ENCODE measurements around the gene IL1RL2.

The IL1RL2 gene

DNA sequence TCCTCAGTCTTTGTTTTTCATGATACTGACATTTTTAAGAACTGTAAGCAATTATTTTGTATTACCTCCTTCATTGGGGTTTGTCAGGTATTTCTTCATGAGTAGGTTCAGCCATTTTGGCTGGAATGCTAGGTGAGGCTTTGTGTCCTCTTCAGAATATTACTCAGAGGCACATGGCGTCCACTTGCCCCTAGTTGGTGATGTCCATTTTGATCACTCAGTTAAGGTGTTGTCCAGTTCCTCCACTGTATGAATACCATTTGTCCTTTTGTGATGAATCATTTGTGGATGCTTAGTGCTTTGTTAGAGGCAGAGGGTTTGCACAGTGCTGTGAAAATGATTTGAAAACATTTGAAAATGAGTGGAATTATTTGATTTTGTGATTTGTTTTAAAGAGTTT, 4.7 kb downstream of the IL1RL2 start:
- H3K27me3 Mint-ChIP-seq (ENCODE audit: low read depth) = peaks cover 15% of the 10 kb centered on the region
- peaks cover 5% of the 10 kb centered on the region for H3K4me1 Mint-ChIP-seq
- TF ChIP-seq, protein P1, sequence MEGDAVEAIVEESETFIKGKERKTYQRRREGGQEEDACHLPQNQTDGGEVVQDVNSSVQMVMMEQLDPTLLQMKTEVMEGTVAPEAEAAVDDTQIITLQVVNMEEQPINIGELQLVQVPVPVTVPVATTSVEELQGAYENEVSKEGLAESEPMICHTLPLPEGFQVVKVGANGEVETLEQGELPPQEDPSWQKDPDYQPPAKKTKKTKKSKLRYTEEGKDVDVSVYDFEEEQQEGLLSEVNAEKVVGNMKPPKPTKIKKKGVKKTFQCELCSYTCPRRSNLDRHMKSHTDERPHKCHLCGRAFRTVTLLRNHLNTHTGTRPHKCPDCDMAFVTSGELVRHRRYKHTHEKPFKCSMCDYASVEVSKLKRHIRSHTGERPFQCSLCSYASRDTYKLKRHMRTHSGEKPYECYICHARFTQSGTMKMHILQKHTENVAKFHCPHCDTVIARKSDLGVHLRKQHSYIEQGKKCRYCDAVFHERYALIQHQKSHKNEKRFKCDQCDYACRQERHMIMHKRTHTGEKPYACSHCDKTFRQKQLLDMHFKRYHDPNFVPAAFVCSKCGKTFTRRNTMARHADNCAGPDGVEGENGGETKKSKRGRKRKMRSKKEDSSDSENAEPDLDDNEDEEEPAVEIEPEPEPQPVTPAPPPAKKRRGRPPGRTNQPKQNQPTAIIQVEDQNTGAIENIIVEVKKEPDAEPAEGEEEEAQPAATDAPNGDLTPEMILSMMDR (IDR thresholded peaks at IDR 0.05; ENCODE audit: unreplicated experiment in 3 of 3) = no peak
- H3K27ac Mint-ChIP-seq = no peak overlapping the region
- no peaks in the 10 kb centered on the region for H3K36me3 Mint-ChIP-seq (ENCODE audit: low read depth)
- H3K9me3 Mint-ChIP-seq = peaks cover 4% of the 10 kb centered on the region
- H3K4me3 Mint-ChIP-seq = no peak overlapping the region

DNA sequence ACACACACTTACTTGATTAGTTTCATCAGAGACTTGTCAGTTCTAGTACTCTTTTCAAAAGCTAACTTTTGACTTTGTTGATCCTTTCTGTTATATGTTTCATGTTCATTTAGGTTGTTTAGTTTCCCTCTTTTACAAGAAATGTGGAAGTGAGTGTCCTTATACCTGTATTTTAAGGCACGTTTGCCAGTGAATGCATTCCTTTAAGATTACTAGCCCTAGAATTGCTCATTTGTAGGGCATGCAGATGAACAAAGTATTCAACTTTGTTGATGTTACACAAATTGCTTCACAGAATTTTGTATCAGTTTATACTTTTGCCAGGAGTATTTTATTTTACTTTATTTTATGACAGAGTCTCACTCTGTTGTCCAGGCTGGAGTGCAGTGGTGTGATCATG, 6.3 kb downstream of the IL1RL2 start:
- H3K27ac Mint-ChIP-seq = no peak overlapping the region
- TF ChIP-seq, protein P1 (IDR thresholded peaks at IDR 0.05; ENCODE audit: unreplicated experiment in 3 of 3) = no peak
- peaks cover 5% of the 10 kb centered on the region for H3K4me1 Mint-ChIP-seq
- no peaks in the 10 kb centered on the region for H3K36me3 Mint-ChIP-seq (ENCODE audit: low read depth)
- H3K27me3 Mint-ChIP-seq (ENCODE audit: low read depth) = peaks cover 6% of the 10 kb centered on the region
- H3K9me3 Mint-ChIP-seq = no peaks in the 10 kb centered on the region
- H3K4me3 Mint-ChIP-seq = no peak overlapping the region

DNA sequence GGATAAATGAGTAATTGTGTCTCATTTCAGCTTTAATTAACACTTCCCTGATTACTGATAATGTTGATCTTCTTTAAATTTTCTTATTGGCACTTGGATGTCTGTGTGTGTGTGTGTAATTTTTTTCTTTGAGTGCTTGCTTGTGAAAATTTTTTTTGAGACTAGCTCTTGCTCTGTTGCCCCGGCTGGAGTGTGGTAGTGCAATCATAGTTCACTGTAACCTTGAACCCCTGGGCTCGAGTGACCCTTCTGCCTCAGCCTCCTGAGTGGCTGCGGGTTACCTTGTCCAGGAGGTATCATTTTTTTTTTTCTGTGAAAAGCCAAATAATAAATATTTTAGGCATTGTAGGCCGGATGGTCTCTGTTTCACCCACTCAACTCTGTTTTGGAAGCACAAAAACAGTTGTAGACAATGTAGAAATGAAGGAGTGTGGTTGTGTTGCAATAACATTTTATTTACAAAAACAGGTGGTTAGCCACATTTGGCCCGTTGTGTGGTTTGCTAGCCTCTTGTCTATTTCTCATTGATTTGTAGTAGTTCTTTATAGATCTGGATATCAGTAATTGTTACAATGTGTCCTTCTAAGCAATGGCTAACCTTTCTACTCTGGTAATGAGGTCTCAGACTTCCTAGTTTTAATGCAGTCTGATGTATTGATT, 7.9 kb downstream of the IL1RL2 start:
- H3K36me3 Mint-ChIP-seq (ENCODE audit: low read depth) = no peaks in the 10 kb centered on the region
- H3K9me3 Mint-ChIP-seq = no peaks in the 10 kb centered on the region
- H3K4me1 Mint-ChIP-seq = peaks cover 5% of the 10 kb centered on the region
- no peak overlapping the region for H3K27ac Mint-ChIP-seq
- TF ChIP-seq, protein P1 (IDR thresholded peaks at IDR 0.05; ENCODE audit: unreplicated experiment in 3 of 3) = no peak
- H3K27me3 Mint-ChIP-seq (ENCODE audit: low read depth) = no peaks in the 10 kb centered on the region
- no peak overlapping the region for H3K4me3 Mint-ChIP-seq

DNA sequence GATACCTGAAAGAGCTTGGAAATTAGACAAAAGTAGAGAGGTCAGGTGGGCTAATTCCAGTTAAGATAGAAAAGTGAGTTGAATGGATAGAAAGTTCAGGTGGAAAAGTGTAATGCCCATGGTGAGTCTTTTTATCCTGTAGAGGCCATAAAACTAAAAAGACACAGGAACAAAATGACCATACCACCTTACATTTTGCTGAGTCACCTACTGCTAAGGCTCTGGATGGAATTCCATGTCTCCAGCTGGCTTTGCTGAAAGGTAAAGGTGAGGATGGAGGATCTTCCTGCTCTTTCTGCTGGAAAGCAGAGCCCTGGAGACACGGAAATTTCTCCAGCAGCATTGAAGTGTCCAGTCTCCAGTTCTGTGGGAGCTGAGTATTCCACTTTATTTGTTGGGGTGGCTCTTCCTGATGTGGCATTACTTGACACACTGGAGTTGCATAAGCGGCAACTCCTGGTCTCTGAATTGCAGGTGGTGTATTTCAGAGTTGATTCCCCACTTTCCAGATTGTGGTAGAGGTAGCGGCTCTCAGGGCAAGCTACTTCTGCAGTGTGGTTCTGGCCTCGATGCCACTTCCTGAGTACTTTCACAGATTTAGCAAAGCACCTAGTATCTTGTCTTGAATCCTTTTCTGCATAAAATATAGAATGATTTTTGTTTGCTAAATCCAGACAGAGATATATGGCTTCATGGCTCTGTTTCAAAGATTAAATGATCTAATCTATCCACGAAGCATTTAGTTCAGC, 10.7 kb downstream of the IL1RL2 start:
- TF ChIP-seq, protein P1 (IDR thresholded peaks at IDR 0.05; ENCODE audit: unreplicated experiment in 3 of 3) = no peak
- H3K27ac Mint-ChIP-seq = no peak overlapping the region
- no peaks in the 10 kb centered on the region for H3K27me3 Mint-ChIP-seq (ENCODE audit: low read depth)
- no peaks in the 10 kb centered on the region for H3K36me3 Mint-ChIP-seq (ENCODE audit: low read depth)
- no peak overlapping the region for H3K4me3 Mint-ChIP-seq
- H3K9me3 Mint-ChIP-seq = no peaks in the 10 kb centered on the region
- no peaks in the 10 kb centered on the region for H3K4me1 Mint-ChIP-seq

DNA sequence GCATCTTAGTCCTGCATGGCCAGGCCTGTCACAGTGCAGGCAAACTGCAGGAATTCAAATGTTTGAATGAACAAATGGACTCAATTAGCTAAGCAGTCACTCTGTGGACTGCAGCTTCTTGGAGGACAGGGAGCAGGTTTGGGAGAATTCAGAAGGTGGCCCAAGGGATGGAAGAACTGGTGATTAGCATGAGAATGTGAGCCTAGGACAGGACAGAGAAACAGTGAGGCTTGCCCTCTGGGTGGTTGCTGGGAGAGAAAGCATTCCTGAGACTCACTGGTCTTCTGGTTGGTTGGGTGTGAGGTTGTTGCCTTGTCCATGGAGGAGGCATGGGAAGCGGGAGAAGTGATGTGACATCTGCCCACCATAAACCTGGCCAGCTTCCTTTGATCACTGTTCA, 13.7 kb downstream of the IL1RL2 start:
- Mint-ChIP-seq H3K36me3 (ENCODE audit: low read depth) (no peaks in the 10 kb centered on the region), H3K9me3 (peaks cover 19% of the 10 kb centered on the region), H3K27me3 (ENCODE audit: low read depth) (no peaks in the 10 kb centered on the region), H3K4me3 (no peak overlapping the region), H3K4me1 (no peaks in the 10 kb centered on the region), H3K27ac (no peak overlapping the region)
- TF ChIP-seq, protein P1 (IDR thresholded peaks at IDR 0.05; ENCODE audit: unreplicated experiment in 3 of 3) = no peak

DNA sequence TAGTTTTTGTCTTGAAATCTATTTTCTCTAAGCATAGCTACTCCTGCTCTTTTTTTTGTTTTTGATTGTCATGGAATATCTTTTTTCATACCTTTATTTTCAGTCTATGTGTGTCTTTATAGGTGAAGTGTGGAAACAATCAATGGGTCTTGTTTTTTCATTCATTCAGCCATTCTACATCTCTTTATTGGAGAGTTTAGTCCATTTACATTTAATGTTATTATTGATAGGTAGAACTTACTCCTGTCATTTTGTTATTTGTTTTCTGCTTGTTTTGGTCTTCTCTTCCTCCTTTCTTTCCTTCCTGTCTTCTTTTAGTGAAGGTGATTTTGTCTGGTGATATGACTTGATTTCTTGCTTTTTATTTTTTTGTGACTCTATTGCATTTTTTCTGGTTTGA, 17.8 kb downstream of the IL1RL2 start:
- H3K9me3 Mint-ChIP-seq = peaks cover 23% of the 10 kb centered on the region
- H3K4me3 Mint-ChIP-seq = no peak overlapping the region
- no peaks in the 10 kb centered on the region for H3K36me3 Mint-ChIP-seq (ENCODE audit: low read depth)
- H3K27ac Mint-ChIP-seq = no peak overlapping the region
- H3K27me3 Mint-ChIP-seq (ENCODE audit: low read depth) = no peaks in the 10 kb centered on the region
- no peaks in the 10 kb centered on the region for H3K4me1 Mint-ChIP-seq
- TF ChIP-seq, protein P1 (IDR thresholded peaks at IDR 0.05; ENCODE audit: unreplicated experiment in 3 of 3) = no peak

All from nephron (organoid).